Stomach (tissue), 4 donors: ENCODE results near the gene TMEM250.

Experiments
- CTCF ChIP-seq, 7 experiments: fragments of 450-650 bp in 4 of 7; fragments of 200-600 bp in 3 of 7; sonication (generic) in 3 of 7; IDR thresholded peaks; one replicate each; pipeline ENCODE4 v1.5.1; 2016 to 2019; ENCODE audit warnings: antibody characterized with exemption in 7 of 7, control low read depth in 2 of 7, mild to moderate bottlenecking in 1 of 7
- EP300 ChIP-seq: sonication (generic); formaldehyde crosslinking; IDR thresholded peaks from one replicate; pipeline ENCODE4 v1.6.1; 2017; ENCODE audit warnings: antibody characterized with exemption
- POLR2A ChIP-seq, 4 donors: fragments of 450-650 bp; IDR thresholded peaks; one replicate each; pipeline ENCODE4 v1.6.1; 2016; ENCODE audit warnings: antibody characterized with exemption in 4 of 4, control low read depth in 2 of 4, mild to moderate bottlenecking in 1 of 4, moderate library complexity in 1 of 4

GRCh38 chr9:136075134-136075841, 43.4 kb downstream of the TMEM250 start:
- no peak for TF ChIP-seq EP300
- TF ChIP-seq CTCF (IDR thresholded peaks at IDR 0.05): no peak
- TF ChIP-seq POLR2A (IDR thresholded peaks at IDR 0.05): no peak
